SK-N-SH (cell line): ENCODE measurements around the gene MVP. TPM values are rescaled to one million over a fixed set of nuclear protein-coding genes. Genes with fewer than 3 reads are reported as not detected.
A peak's percentile ranks its signal among the peaks of the same experiment; 100 is the strongest.

ENCODE experiments used
- CTCF ChIA-PET: fragments of 300-600, 350-600 bp; formaldehyde crosslinking; extraction: SDS; loops from one replicate; lab custom pipeline; 2021; lab: Yijun Ruan, JAX
- POLR2A ChIA-PET: fragments of 350-600 bp; sonication (Branson Sonifier 250); formaldehyde crosslinking; extraction: SDS; loops from one replicate; lab custom pipeline; 2020; ENCODE audit warnings: antibody characterized with exemption, inconsistent platforms; lab: Yijun Ruan, JAX
- DNase-seq: peaks from one replicate; pipeline ENCODE4 v3.0.0; 2012
- H2AFZ ChIP-seq: fragments of 200-600 bp; sonication (generic); 2 replicates; pipeline ENCODE4 v1.8.1; 2016; ENCODE audit warnings: antibody characterized with exemption, mild to moderate bottlenecking, low read depth
- H3F3A ChIP-seq: fragments of 200-600 bp; sonication (generic); replicated peaks from 2 replicates; pipeline ENCODE3; 2016; ENCODE audit warnings: antibody characterized with exemption, mild to moderate bottlenecking; ENCODE audit not compliant: insufficient read depth
- H3K27ac ChIP-seq, 2 experiments: fragments of 200-500 bp in 1 of 2; fragments of 200-600 bp in 1 of 2; sonication (Bioruptor generic) in 1 of 2; sonication (generic), shearing (Covaris generic) in 1 of 2; 2 replicates each; pipeline versions ENCODE4 v1.5.1 to v1.6.1; 2014 to 2016; ENCODE audit warnings: low read depth in 2 of 2, inconsistent platforms in 1 of 2, low read length in 1 of 2, mild to moderate bottlenecking in 1 of 2, mixed read lengths in 1 of 2
- H3K27me3 ChIP-seq: fragments of 200-600 bp; sonication (generic), shearing (Covaris generic); 2 replicates; pipeline ENCODE4 v1.6.1; 2016; ENCODE audit warnings: mixed run types; ENCODE audit not compliant: insufficient read depth
- H3K36me3 ChIP-seq, 2 experiments: fragments of 200-500 bp in 1 of 2; fragments of 200-600 bp in 1 of 2; sonication (Bioruptor generic) in 1 of 2; sonication (generic) in 1 of 2; replicated peaks in 1 of 2; 2 replicates each; pipeline versions ENCODE3 to v1.5.1; 2014 to 2016; ENCODE audit warnings: low read length in 1 of 2, mild to moderate bottlenecking in 1 of 2; ENCODE audit not compliant: insufficient read depth in 2 of 2, control insufficient read depth in 1 of 2
- H3K4me1 ChIP-seq, 2 experiments: fragments of 200-500 bp in 1 of 2; fragments of 200-600 bp in 1 of 2; sonication (Bioruptor generic) in 1 of 2; sonication (generic), shearing (Covaris generic) in 1 of 2; 2 replicates each; pipeline versions ENCODE4 v1.5.1 to v1.6.1; 2014 to 2016; ENCODE audit warnings: low read depth in 1 of 2, low read length in 1 of 2, mixed run types in 1 of 2; ENCODE audit not compliant: insufficient read depth in 2 of 2, control insufficient read depth in 1 of 2
- H3K4me2 ChIP-seq: fragments of 200-600 bp; sonication (generic), shearing (Covaris generic); 2 replicates; pipeline ENCODE4 v1.6.1; 2017; ENCODE audit warnings: mixed run types
- H3K4me3 ChIP-seq, 2 experiments: fragments of 200-500 bp in 1 of 2; fragments of 200-600 bp in 1 of 2; sonication (Bioruptor generic) in 1 of 2; sonication (generic), shearing (Covaris generic) in 1 of 2; 2 replicates each; pipeline versions ENCODE4 v1.5.1 to v1.8.1; 2014 to 2016; ENCODE audit warnings: low read depth in 2 of 2, inconsistent platforms in 1 of 2, low read length in 1 of 2, mild to moderate bottlenecking in 1 of 2, mixed read lengths in 1 of 2, moderate library complexity in 1 of 2
- H3K79me2 ChIP-seq: fragments of 200-600 bp; sonication (generic); 2 replicates; pipeline ENCODE4 v1.8.1; 2017; ENCODE audit warnings: mild to moderate bottlenecking; ENCODE audit not compliant: insufficient read depth
- H3K9ac ChIP-seq: fragments of 200-600 bp; sonication (generic); 2 replicates; pipeline ENCODE4 v1.6.1; 2017; ENCODE audit warnings: mixed run types
- H3K9me2 ChIP-seq: fragments of 200-600 bp; sonication (generic); 2 replicates; pipeline ENCODE4 v1.6.1; 2017; ENCODE audit warnings: mixed run types
- H3K9me3 ChIP-seq: fragments of 200-600 bp; sonication (generic); 2 replicates; pipeline ENCODE4 v1.6.1; 2017; ENCODE audit warnings: mixed run types, mild to moderate bottlenecking, moderate library complexity
- H4K20me1 ChIP-seq: fragments of 200-600 bp; sonication (generic); 2 replicates; pipeline ENCODE4 v1.6.1; 2017; ENCODE audit warnings: mild to moderate bottlenecking, mixed run types; ENCODE audit not compliant: insufficient read depth
- CHD2 ChIP-seq: fragments of 150-350 bp; IDR thresholded peaks from 2 replicates; pipeline ENCODE4 v1.6.1; 2018; ENCODE audit warnings: low read length; ENCODE audit not compliant: partially characterized antibody
- EP300 ChIP-seq, 2 experiments: IDR thresholded peaks; 2 replicates each; pipeline versions ENCODE4 v1.4.0 to v1.6.1; 2012; ENCODE audit warnings: borderline replicate concordance in 1 of 2, low read depth in 1 of 2, low read length in 1 of 2
- FOSL2 ChIP-seq: IDR thresholded peaks from 2 replicates; pipeline ENCODE4 v1.4.0; 2012; ENCODE audit warnings: low read depth, mild to moderate bottlenecking, moderate library complexity, borderline replicate concordance
- FOXJ3 ChIP-seq: sonication (generic); formaldehyde crosslinking; IDR thresholded peaks from 2 replicates; pipeline ENCODE4 v1.5.1; 2020; ENCODE audit warnings: mild to moderate bottlenecking, missing genetic modification reagents
- GATA2 ChIP-seq: sonication (generic); formaldehyde crosslinking; IDR thresholded peaks from 2 replicates; pipeline ENCODE4 v1.5.0; 2020; ENCODE audit warnings: mild to moderate bottlenecking, missing genetic modification reagents
- NFIC ChIP-seq: IDR thresholded peaks from 2 replicates; pipeline ENCODE4 v1.4.0; 2012; ENCODE audit warnings: borderline replicate concordance
- POLR2AphosphoS5 ChIP-seq: IDR thresholded peaks from 2 replicates; pipeline ENCODE4 v1.6.1; 2012; ENCODE audit warnings: low read depth, low read length
- RAD21 ChIP-seq: IDR thresholded peaks from 2 replicates; pipeline ENCODE4 v1.6.1; 2012; ENCODE audit warnings: mild to moderate bottlenecking, low read length
- RFX5 ChIP-seq: IDR thresholded peaks from 2 replicates; pipeline ENCODE4 v1.6.1; 2012; ENCODE audit warnings: mild to moderate bottlenecking, improper control_type of control experiment, low read length
- SIN3A ChIP-seq: IDR thresholded peaks from 2 replicates; pipeline ENCODE4 v1.6.1; 2012; ENCODE audit warnings: low read depth, mild to moderate bottlenecking, low read length, moderate library complexity, borderline replicate concordance
- TCF12 ChIP-seq: IDR thresholded peaks from 2 replicates; pipeline ENCODE4 v1.4.0; 2012
- TEAD4 ChIP-seq: IDR thresholded peaks from 2 replicates; pipeline ENCODE4 v1.4.0; 2012; ENCODE audit warnings: mild to moderate bottlenecking, borderline replicate concordance; ENCODE audit not compliant: insufficient read depth
- WGBS: methylation state at CpG from one replicate; pipeline ENCODE4 v1.1.6; 2017; ENCODE audit warnings: low lambda C conversion rate; 5-methylcytosine and 5-hydroxymethylcytosine counted together
- polyA plus RNA-seq, 3 experiments: library from polyadenylated mRNA; depleted of rRNA; stranded (reverse); fragments of >200 nt; gene quantifications; 2 replicates each; pipeline ENCODE4 v1.2.3, GENCODE V29; 2012
- TF ChIP-seq, protein P1 (sequence below): fragments of 150-350 bp; IDR thresholded peaks from 2 replicates; pipeline ENCODE4 v1.6.1; 2016; ENCODE audit warnings: mild to moderate bottlenecking, low read depth, low read length

Gene MVP
- polyA plus RNA-seq, 1 of the 3 experiments (the other 2 are of a cell fraction), result 222 TPM

DNA sequence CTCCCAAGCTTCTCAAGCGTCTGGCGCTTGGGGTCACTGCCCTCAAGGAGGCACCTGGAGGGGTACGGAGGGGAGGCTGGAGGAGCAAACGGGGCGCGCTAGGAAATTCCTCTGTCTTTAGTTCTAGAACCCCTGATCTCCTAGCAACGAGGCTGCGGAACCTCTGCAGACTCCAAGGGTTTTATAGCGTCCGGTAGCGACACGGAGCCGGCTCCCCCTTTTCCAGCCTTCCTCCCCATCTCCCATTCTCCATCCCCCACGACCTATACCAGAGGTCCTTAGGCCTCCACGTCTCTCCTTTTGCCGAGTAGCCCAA lies 43.4 kb downstream of the MVP start:
- no peak for TF ChIP-seq POLR2AphosphoS5
- no peak for TF ChIP-seq SIN3A
- no peak for TF ChIP-seq EP300 (IDR thresholded peaks at IDR 0.05; ENCODE audit: borderline replicate concordance in 1 of 2, low read depth in 1 of 2, low read length in 1 of 2)
- TF ChIP-seq TCF12, result no peak
- TF ChIP-seq RFX5, result no peak
- TF ChIP-seq FOXJ3 (CRISPR knock-in tag), result no peak
- TF ChIP-seq NFIC, result no peak
- TF ChIP-seq, protein P1, sequence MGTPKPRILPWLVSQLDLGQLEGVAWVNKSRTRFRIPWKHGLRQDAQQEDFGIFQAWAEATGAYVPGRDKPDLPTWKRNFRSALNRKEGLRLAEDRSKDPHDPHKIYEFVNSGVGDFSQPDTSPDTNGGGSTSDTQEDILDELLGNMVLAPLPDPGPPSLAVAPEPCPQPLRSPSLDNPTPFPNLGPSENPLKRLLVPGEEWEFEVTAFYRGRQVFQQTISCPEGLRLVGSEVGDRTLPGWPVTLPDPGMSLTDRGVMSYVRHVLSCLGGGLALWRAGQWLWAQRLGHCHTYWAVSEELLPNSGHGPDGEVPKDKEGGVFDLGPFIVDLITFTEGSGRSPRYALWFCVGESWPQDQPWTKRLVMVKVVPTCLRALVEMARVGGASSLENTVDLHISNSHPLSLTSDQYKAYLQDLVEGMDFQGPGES, result no peak
- no peak for TF ChIP-seq FOSL2
- no peak for TF ChIP-seq TEAD4
- Histone ChIP-seq H3K4me3 (peak overlapping the region; percentile 15 to 90; a peak in 3 of 4 replicates), H2AFZ (peak overlapping the region; percentile 67; the same call in 1 of the 2 replicates), H4K20me1 (no peaks in the 10 kb centered on the region), H3K4me2 (no peak overlapping the region), H3K9me3 (no peaks in the 10 kb centered on the region), H3K79me2 (peaks cover 18% of the 10 kb centered on the region), H3K36me3 (peaks cover 5 to 12% of the 10 kb centered on the region in 2 experiments), H3K27me3 (no peaks in the 10 kb centered on the region), H3K9ac (no peak overlapping the region; the same call in 1 of the 2 replicates), H3K4me1 (peaks cover 0 to 17% of the 10 kb centered on the region in 2 experiments; a peak in 1 of 4 replicates), H3K9me2 (no peaks in the 10 kb centered on the region), H3F3A (no peaks in the 10 kb centered on the region), H3K27ac (no peak overlapping the region; a peak in 2 of 4 replicates)
- ChIA-PET CTCF (interaction anchor here (1.0 to 1.6 kb wide), 14 partner anchors 8 to 229 kb away, joined by 3 to 6 read pairs (median 5); partner anchors contain the start of genes KIF22, TAOK2 and TLCD3B), POLR2A (interaction anchor here (1.0 to 1.1 kb wide), 2 partner anchors 15 to 48 kb away, joined by 4 to 7 read pairs; partner anchors contain the start of gene PAGR1)
- DNase-seq, result no peak
- 38% methylated on average over 14 of the region's 16 CpGs for WGBS

DNA sequence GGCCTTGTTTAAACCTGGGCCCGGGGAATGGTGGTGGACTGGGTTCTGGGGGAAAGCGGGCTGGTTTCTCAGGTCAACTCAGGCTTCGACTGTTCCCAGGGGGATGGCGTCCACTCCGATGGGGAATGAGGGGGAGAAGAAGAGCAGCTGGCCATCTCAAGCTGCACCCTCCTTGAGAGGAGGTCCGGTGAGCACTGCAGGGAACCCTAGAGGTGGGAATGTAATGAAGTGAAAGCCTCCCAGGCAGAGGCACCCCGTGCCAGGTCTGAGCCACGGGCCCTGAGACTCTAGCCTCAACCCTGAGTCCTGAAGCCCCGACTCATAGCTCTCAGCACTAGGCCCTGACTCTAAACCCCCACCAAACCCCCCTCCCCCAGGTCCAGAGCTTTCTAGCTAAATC lies 43.9 kb downstream of the MVP start:
- no peaks in the 10 kb centered on the region for H3K27me3 ChIP-seq
- H3K9me2 ChIP-seq, result no peaks in the 10 kb centered on the region
- no peaks in the 10 kb centered on the region for H3F3A ChIP-seq
- peaks cover 0 to 17% of the 10 kb centered on the region in 2 experiments; a peak in 1 of 4 replicates for H3K4me1 ChIP-seq
- H3K27ac ChIP-seq, result no peak overlapping the region
- H2AFZ ChIP-seq, result no peak overlapping the region
- no peak overlapping the region for H3K9ac ChIP-seq
- no peak for DNase-seq
- WGBS, result 65% methylated on average over 9 of the region's 9 CpGs
- TF ChIP-seq GATA2 (CRISPR knock-in tag), result no peak
- TF ChIP-seq RAD21, result no peak
- no peak for TF ChIP-seq CHD2
- no peak for TF ChIP-seq POLR2AphosphoS5
- no peak for TF ChIP-seq RFX5
- TF ChIP-seq SIN3A, result no peak
- no peaks in the 10 kb centered on the region for H3K9me3 ChIP-seq
- no peak overlapping the region for H3K4me3 ChIP-seq
- H3K79me2 ChIP-seq, result peaks cover 18% of the 10 kb centered on the region
- H3K4me2 ChIP-seq, result no peak overlapping the region
- CTCF ChIA-PET, result interaction anchor here (0.7 to 1.6 kb wide), 4 partner anchors 8 to 167 kb away, joined by 3 to 5 read pairs (median 4); no protein-coding TSS in a partner anchor
- no peaks in the 10 kb centered on the region for H4K20me1 ChIP-seq
- peaks cover 5 to 7% of the 10 kb centered on the region in 2 experiments for H3K36me3 ChIP-seq
- POLR2A ChIA-PET, result interaction anchor here (0.6 kb wide), 1 partner anchor 27 kb away, joined by 4 read pairs; no protein-coding TSS in a partner anchor
